SU-DHL-6 (cell line): ENCODE results near the gene KYNU.

ENCODE experiments used
- H2AFZ ChIP-seq: fragments of 200-600 bp; sonication (generic); 2 replicates; pipeline ENCODE4 v1.6.1; 2014; ENCODE audit warnings: low read depth, mild to moderate bottlenecking, moderate library complexity, mixed read lengths, antibody characterized with exemption, low read length; ENCODE audit not compliant: severe bottlenecking
- H3F3A ChIP-seq: fragments of 200-600 bp; shearing (Covaris generic); 2 replicates; pipeline ENCODE4 v1.6.0; 2016; ENCODE audit warnings: antibody characterized with exemption, mild to moderate bottlenecking; ENCODE audit not compliant: insufficient read depth
- H3K27ac ChIP-seq: fragments of 200-600 bp; sonication (generic); 2 replicates; pipeline ENCODE4 v1.5.1; 2016; ENCODE audit warnings: low read depth, mild to moderate bottlenecking, low read length, moderate library complexity, mixed read lengths
- H3K27me3 ChIP-seq: fragments of 200-600 bp; sonication (generic), shearing (Covaris generic); 2 replicates; pipeline ENCODE4 v1.6.0; 2014; ENCODE audit warnings: mild to moderate bottlenecking, low read length
- H3K36me3 ChIP-seq: fragments of 200-600 bp; sonication (generic); 2 replicates; pipeline ENCODE4 v1.6.1; 2014; ENCODE audit warnings: mild to moderate bottlenecking, low read length, mixed read lengths
- H3K4me2 ChIP-seq: fragments of 300-600, 200-600 bp; shearing (Covaris generic), sonication (generic); 2 replicates; pipeline ENCODE4 v1.6.0; 2014; ENCODE audit warnings: low read length, low read depth, mild to moderate bottlenecking; ENCODE audit not compliant: poor library complexity, severe bottlenecking
- H3K4me3 ChIP-seq: fragments of 200-600 bp; sonication (generic); 2 replicates; pipeline ENCODE4 v1.5.1; 2014; ENCODE audit warnings: antibody characterized with exemption, low read length, mild to moderate bottlenecking, mixed read lengths; ENCODE audit not compliant: insufficient read depth, poor library complexity, severe bottlenecking
- H3K79me2 ChIP-seq: fragments of 200-600 bp; sonication (generic); 2 replicates; pipeline ENCODE4 v1.6.1; 2014; ENCODE audit warnings: mild to moderate bottlenecking, low read length, moderate library complexity; ENCODE audit not compliant: insufficient read depth
- H3K9ac ChIP-seq: fragments of 200-600 bp; sonication (generic); 2 replicates; pipeline ENCODE4 v1.7.0; 2014; ENCODE audit warnings: mild to moderate bottlenecking, low read length
- H3K9me2 ChIP-seq: fragments of 200-600 bp; sonication (generic); replicated peaks from 2 replicates; pipeline ENCODE4 v1.6.1; 2014; ENCODE audit warnings: low read length; ENCODE audit not compliant: insufficient read depth
- H3K9me3 ChIP-seq: fragments of 200-600 bp; sonication (generic); 2 replicates; pipeline ENCODE4 v1.6.1; 2014; ENCODE audit warnings: low read length, mixed read lengths; ENCODE audit not compliant: insufficient read depth
- H4K20me1 ChIP-seq: fragments of 200-600 bp; sonication (generic); 2 replicates; pipeline ENCODE4 v1.6.1; 2014; ENCODE audit warnings: low read depth, mild to moderate bottlenecking, antibody characterized with exemption, low read length, moderate library complexity, mixed read lengths
- EZH2phosphoT487 ChIP-seq: fragments of 200-600 bp; sonication (generic), shearing (Covaris generic); conservative IDR thresholded peaks from 2 replicates; pipeline ENCODE4 v1.6.1; 2018; ENCODE audit warnings: mild to moderate bottlenecking, antibody characterized with exemption, low read length, moderate library complexity, mixed read lengths
- TF ChIP-seq, protein P1 (sequence below): fragments of 200-600 bp; sonication (generic); IDR thresholded peaks from one replicate; pipeline ENCODE4 v1.5.1; 2017; ENCODE audit warnings: antibody characterized with exemption, mild to moderate bottlenecking, low read length, moderate library complexity; ENCODE audit not compliant: insufficient read depth, poor library complexity, severe bottlenecking

KYNU gene

DNA sequence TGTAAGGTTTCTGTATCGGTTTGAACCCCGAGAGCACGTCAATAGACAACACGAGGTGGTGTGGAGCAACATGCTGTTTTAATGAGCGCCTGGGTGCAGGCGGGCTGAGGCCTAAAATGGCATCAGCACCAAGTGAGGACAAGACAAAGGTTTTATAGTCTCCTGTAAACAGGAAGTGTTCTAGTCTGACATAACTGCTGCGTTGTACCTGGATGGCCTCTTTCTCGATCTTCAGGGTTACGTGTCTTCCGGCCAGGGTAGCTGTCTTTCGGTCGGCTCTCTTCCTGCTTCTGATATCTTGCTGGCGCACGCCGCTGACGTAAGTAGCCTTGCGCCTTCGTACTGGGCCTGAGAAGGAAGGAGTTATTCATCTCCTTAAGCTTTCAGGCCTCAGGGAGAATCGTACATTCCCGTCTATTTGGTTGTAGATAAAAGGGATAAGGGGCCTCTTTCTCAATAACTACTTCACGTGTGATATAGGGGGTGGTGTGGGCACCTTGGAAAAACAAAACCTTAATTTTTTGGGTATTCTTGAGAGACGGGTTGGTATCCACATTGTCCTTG is 53.5 kb downstream of the KYNU start:
- no peak overlapping the region for H3K4me2 ChIP-seq
- no peaks in the 10 kb centered on the region for H3K9me3 ChIP-seq
- H3K4me3 ChIP-seq: no peak overlapping the region
- no peaks in the 10 kb centered on the region for H3K27me3 ChIP-seq
- no peaks in the 10 kb centered on the region for H3F3A ChIP-seq
- no peak overlapping the region for H3K9ac ChIP-seq
- no peaks in the 10 kb centered on the region for H3K9me2 ChIP-seq
- no peaks in the 10 kb centered on the region for H4K20me1 ChIP-seq
- H2AFZ ChIP-seq: no peak overlapping the region
- H3K27ac ChIP-seq: no peak overlapping the region
- TF ChIP-seq, protein P1, sequence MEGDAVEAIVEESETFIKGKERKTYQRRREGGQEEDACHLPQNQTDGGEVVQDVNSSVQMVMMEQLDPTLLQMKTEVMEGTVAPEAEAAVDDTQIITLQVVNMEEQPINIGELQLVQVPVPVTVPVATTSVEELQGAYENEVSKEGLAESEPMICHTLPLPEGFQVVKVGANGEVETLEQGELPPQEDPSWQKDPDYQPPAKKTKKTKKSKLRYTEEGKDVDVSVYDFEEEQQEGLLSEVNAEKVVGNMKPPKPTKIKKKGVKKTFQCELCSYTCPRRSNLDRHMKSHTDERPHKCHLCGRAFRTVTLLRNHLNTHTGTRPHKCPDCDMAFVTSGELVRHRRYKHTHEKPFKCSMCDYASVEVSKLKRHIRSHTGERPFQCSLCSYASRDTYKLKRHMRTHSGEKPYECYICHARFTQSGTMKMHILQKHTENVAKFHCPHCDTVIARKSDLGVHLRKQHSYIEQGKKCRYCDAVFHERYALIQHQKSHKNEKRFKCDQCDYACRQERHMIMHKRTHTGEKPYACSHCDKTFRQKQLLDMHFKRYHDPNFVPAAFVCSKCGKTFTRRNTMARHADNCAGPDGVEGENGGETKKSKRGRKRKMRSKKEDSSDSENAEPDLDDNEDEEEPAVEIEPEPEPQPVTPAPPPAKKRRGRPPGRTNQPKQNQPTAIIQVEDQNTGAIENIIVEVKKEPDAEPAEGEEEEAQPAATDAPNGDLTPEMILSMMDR: no peak
- no peak for TF ChIP-seq EZH2phosphoT487
- no peaks in the 10 kb centered on the region for H3K79me2 ChIP-seq
- H3K36me3 ChIP-seq: no peaks in the 10 kb centered on the region

DNA sequence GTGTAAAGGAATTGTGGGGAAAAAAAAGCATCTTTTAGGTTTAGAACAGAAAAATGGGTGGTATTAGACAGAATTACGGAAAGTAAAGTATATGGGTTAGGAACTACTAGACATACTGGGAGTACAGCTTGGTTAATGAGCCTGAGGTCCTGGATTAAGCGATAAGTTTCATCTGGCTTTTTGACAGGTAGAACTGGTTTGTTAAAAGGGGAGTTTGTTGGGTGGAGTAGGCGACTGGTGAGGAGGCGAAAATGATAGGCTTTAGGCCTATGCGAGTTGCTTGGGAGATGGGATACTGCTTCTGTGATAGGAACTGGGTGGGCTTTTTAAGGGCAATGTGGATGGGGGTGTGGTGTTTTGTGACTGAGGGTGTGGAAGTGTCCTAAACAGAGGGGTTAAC is 56.5 kb downstream of the KYNU start:
- Histone ChIP-seq H3K9me3 (no peaks in the 10 kb centered on the region), H3K4me2 (no peak overlapping the region), H3K4me3 (no peak overlapping the region), H3K9me2 (no peaks in the 10 kb centered on the region), H3K79me2 (no peaks in the 10 kb centered on the region), H2AFZ (no peak overlapping the region), H3K36me3 (no peaks in the 10 kb centered on the region), H3K27me3 (no peaks in the 10 kb centered on the region), H3F3A (no peaks in the 10 kb centered on the region), H4K20me1 (no peaks in the 10 kb centered on the region), H3K27ac (no peak overlapping the region), H3K9ac (no peak overlapping the region)
- TF ChIP-seq, protein P1: no peak
- TF ChIP-seq EZH2phosphoT487: no peak

DNA sequence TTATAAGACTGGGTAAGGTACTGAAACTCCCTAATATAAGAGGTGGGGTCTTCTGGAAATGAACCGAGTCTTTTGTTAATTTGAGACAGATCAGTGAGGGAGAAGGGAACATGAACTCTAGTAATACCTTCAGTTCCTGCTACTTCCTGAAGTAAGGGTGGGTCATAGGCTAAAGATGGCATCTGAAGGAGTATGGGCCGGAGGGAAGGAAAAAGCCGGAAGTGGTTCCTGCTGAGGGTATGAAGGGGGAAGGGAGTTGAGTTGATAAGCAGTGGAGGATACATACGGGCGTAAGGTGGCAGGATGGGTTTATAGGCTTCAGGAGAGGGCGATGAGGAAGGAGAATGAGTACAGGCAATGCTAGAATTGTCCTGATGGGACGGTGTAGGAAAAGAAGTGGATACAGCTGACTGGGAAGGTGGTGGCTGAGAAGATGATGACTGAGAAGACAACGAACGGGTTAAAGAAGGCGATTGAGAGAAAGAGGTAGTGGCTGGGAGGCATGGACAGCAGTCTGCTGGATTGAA is 58.2 kb downstream of the KYNU start:
- H3K4me3 ChIP-seq: no peak overlapping the region
- TF ChIP-seq EZH2phosphoT487: no peak
- TF ChIP-seq, protein P1: no peak
- H3K36me3 ChIP-seq: no peaks in the 10 kb centered on the region
- H3K79me2 ChIP-seq: no peaks in the 10 kb centered on the region
- no peaks in the 10 kb centered on the region for H3K27me3 ChIP-seq
- H3K9me3 ChIP-seq: no peaks in the 10 kb centered on the region
- no peak overlapping the region for H3K27ac ChIP-seq
- H4K20me1 ChIP-seq: no peaks in the 10 kb centered on the region
- H3K4me2 ChIP-seq: no peak overlapping the region
- no peak overlapping the region for H3K9ac ChIP-seq
- H3K9me2 ChIP-seq: no peaks in the 10 kb centered on the region
- no peak overlapping the region for H2AFZ ChIP-seq
- no peaks in the 10 kb centered on the region for H3F3A ChIP-seq
